Central memory CD4-positive, alpha-beta T cell (primary cell): ENCODE data around the gene SMAP2.

Experiments
- DNase-seq: peaks from one replicate; pipeline ENCODE4 v3.0.0; 2022

Gene SMAP2

DNA sequence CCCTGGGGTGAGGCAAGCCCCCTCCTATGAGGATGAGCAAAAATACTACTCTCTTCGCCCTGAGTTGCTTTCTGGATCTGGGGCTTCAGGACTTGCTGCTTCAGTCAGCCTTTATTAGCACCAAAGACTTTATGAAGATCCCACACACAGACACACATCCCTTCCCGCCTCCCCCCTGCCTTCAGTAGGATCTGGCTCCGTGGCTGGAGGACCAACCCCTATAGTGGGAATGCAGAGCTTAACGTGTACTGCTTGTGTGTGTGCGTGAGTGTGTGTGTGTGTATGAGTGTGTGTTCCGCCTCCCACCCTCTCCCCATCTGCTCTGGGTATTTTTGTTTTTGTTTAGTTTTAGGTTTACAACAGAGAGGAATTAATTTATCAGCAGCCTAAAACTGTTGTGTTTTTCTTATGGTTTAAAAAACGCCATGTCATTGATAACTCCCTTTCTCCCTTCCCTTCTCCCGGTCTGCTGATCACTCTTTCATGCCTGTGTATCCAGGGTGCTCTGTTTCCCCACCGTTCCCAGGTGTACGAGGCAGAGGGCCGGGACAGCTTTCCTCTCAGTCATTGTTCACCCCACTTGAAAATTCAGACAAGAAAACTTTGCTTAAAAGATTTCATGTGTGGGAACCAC is 49.2 kb downstream of the SMAP2 start:
- DNase-seq = no peak

DNA sequence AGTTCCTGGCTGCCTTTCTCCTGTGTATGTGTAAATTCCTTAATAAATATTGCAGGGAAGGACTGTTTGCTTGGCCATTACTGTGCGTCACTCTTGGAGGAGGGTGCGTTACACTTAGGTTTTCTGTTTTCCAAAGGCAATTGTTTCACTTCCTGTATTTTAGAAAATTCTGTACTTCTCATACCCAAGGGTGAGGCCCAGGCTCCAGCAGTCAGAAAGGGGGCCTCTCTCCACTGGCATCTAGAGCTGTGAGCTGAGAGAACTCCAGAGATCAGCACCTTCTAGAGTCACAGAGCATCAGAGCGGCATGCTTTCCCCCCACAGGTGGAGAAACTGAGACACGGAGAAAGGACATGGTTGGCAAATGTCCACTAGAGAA is 49.7 kb downstream of the SMAP2 start:
- no peak for DNase-seq

DNA sequence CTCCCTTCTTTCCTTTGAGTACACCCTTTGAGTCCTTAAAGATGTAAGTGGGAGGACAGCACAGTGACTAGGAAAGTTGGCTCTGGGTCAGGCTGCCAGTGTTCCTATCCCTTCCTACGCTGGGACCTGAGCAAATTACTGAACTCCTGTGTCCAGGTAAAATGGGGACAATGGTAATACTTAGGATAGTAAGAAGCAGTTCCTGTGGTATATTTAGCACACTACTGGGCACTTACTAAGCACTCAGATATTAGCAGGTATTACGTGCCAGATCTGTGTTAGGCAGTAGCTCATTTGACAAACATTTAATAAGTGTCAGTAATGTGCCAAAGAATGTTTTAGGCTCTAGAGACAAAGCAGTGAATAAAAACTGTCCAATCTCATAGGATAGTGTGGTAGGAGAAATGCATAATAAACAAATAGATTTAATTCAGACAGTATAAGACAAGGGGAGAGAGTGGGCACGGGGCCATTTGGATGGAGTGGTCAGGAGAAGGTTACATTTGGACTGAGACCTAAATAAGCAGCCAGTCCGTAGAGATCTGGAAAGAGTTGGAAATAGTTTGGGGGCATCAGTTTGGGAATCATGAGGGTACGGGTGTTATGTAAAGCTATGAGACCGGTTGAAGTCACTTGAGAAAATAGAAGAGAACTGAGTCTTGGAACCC is 50.6 kb downstream of the SMAP2 start:
- DNase-seq = no peak

DNA sequence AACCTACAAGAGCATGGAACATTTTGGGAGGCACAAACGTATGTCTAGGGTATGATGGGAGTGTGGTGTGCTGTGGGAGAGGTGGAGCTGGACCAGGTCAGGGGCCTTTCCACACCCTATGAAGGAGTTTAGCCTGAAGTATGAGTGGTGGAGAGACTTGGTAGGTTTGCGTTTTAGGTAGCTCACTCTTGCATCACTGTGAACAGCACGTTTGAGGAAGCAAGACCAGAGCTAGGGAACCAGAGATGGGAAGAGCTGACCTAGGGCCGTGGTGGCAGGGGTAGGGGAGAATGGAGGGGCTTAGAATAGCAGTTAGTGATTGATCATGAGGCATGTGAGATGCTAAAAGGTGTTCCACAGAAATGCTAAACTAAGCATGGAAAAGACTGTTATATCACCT is 51.7 kb downstream of the SMAP2 start:
- DNase-seq = no peak

DNA sequence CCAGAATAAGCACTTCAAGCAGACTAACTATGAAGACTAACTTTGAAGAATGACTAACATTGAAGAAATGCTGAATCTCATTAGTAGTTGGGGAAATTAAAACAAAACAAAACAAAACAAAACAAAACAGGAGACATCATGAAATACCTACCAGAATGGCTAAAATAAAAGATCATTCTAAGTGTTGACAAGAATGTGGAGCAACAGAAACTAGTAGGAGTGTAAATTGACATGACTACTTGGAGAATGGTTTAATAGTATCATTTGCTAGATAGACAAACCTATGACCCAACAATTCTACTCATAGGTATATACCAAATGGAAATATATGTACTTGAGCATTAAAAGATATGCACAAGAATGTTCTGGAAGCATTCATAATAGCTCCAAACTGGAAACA is 57.9 kb downstream of the SMAP2 start:
- no peak for DNase-seq

DNA sequence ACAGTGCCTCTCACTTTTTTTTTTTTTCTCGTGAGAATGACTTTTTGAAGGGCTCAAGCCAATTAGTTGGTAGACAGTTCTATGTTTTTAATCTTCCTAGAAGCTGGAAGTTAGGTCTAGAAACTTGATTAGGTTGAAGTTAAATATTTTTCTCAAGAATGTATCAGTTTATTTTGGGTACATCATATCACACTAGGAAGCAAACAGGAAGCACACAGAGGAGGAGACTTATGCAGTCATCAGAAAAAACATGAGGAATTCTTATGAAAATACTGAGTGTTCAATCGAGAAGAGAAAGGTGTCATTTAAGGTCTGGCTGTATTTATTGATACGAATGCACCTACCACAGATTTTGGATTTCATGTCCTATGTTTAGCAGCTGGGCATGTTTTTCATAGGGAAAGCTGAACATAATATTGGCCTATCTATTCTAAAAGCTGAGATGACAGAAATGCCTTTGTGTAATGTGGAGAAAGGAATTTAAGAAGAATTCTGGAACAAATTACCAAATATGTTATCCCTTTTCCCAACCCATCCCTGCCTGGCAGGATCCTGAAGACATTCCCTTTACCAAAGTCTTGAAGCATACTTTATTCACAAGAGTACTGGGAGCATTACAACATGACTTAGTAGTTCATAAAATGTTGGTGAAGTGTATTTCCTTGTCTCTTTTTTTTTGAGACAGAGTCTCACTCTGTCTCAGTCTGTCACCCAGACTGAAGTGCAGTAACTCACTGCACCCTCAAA is 59.3 kb downstream of the SMAP2 start:
- no peak for DNase-seq

DNA sequence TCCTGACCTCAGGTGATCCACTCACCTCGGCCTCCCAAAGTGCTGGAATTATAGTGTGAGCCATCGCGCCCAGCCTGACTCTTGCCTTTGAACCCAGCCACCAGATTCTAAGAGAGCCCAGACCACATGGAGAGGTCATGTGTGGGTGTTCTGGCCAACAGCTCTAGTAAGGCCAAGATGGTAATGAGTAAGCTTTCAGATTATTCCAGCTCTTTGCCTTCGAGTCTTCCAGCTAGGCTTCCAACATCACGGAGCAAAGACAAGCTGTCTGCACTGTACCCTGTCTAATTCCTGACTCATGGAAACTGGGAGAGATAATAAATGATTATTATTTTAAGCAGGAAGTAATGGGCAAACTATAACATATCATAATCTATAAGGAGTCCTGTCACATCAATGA is 61.9 kb downstream of the SMAP2 start:
- DNase-seq = no peak

DNA sequence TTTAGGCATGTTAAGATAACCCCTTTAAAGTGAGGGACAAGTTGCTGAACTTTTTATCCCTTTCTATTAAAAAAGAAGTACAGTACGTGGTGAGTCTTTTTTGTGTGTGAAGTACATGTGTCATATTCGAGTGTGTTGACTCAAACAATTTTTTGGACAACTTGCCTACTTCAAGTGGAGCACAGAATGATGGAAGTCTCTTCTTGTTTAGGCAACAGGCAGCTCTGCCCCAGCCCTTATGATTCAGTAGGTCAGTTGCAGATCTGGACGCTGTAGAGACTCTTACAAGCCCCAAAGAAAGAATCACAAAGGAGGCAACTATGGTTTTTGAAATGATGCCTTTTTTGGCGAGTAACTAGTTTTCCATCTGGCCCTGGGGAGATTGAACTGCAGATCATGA is 62.3 kb downstream of the SMAP2 start:
- no peak for DNase-seq

DNA sequence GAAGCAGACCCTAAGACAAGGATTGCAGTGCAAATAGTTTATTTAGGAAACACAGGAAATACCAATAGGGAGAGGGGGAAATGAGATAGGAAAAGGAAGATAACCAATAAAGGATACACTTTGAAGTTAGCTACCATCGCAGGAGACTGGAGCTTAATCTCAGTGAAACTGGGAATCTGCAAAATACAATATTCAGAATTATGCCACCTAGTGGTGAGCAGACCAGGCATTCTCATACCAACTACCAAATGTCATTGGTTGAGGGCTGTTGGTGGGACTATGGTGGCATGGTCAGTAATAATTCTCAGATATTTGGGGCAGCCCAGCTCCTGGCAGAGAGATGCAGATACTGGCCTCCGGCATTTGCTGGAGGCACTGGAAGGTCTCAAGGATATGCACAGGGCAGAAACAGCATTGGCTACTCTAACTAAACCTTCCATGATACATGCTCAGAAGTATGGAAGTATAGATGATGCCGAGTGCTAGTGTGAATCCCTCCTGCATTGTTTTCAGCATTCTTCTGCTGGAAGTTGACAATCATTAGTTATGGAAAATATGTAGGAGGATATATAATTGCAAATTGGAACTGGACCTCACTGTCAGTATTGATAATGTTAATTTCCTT is 65.0 kb downstream of the SMAP2 start:
- DNase-seq = no peak

DNA sequence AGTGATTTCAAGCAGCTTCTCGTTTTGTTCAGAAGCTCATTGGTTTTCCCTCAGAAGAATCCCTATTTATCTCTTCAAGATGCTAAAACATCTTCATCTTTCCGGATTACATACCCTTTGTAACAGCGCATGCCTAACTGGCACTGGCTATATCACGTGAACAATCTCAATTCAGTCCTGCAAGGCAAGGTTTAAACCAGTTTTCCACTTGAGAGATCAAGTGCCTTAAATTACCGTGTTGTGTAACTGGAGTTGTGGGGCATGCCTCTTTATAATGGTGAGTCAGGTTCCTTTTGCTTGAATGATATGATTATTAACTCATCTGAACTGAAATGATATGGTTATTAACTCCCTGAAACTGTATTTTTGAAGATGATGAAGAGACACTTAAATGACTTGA is 65.7 kb downstream of the SMAP2 start:
- no peak for DNase-seq

DNA sequence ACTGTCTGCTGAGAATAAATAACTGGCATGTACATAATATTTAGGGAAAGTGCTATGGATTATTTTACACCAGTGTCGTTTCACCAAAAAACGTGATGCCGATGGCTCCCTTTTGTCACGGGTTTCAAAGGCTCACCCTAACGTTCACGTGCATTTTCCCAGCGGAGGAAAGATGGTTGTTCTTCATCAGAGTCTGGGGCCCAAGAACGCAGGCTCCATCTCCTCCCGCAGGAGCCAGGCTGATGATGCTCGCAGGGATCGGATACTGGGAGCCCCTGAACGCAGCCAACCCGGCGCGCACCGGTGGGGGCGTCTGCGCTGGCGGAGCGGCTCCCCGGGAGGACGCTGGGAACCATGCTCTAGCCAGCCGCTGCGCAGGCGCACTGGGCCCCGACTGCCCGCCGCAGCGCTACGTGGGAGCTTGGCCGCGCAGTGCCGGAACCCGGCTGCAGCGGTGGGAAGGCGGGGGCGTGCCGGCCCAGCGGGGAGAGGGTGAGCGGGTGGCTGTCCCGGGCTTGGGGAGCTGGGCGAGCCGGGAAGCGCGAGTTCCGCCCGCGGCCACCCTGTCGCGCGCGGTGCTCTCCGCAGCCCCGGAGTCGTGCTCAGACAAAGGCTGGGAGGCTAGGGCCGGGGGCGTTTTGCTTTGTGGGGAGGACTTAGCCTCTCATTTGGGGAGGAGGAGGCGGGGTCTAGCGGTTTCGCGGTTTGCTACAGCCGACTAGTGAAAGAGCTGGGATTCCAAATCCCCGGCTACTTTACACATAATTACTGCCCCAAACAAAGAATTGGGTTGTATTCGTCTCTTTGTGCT is 76.4 kb downstream of the SMAP2 start, which contains the start of gene ZFP69B:
TSS of gene ZFP69B (plus strand) at position 793 of the 811 bp plus-strand sequence. CDS start 486 bp downstream, outside the sequence.
- DNase-seq = peak; percentile 80

DNA sequence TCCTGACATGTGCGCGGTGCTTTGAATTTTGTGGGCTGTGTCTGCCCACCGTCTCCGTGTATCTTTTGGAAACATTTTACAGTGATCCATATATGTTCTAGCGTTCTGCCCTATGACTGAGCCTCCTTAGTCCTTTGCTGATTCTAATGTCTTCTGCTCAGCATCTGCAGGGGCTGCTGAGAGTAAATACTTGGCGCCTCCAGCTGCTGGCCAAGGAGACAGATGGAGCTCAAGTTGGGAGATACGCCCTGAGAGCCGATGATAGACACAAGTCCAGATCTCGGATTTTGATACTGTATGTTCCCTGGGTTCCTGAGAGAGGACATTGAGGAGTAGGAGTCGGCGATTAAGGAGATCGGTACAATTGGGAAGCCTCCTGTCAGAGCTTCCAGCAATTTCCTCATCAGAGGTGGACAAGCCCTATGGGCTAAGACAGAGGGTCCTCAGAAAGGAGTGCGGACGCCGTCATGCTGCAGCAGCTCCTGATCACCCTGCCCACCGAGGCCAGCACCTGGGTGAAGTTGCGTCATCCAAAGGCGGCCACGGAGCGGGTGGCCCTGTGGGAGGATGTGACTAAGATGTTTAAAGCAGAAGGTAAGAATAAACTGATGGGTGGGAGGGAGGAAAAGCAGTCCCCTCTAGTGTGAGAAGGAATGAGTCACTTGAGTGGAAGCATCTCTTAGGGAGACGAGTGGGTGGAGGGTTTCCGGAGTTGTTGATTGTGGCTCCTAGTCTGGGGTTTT is 77.1 kb downstream of the SMAP2 start:
- peak; percentile 60 for DNase-seq

DNA sequence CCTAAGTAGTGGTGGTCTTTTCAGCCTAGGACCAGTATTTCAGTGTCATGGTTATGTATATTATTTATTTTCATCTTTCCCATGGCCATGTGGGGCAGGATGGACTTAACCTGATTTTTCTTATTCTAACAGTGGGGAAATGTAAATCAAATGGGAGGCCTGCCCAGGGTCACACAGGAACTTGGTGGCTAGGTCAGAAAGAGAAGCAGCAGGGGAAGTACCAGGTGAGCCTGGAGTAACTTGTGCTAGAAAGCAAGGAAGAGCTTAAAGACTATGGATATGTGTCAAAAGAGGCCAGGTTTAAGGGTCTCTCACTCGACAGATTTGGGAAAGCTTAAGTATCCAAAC is 77.7 kb downstream of the SMAP2 start:
- DNase-seq = no peak

DNA sequence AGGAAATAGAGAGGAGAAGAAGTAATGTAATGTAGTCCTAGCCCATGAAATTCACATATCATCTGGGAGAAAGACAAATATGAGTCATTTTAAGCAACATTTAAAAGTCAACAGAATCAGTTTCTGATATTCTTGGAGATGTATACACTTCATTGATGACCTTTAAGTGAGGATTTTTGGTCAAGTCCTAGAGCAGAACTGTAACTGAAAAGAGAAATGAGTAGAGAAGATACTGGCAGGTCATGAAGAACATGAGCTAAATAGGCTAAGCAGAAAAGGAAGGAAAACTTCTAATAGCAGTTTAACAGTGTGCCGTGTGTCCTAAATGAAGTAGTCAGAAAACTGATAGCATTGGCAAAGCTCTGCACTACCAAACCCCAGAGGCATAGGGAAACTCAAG is 81.3 kb downstream of the SMAP2 start:
- no peak for DNase-seq

DNA sequence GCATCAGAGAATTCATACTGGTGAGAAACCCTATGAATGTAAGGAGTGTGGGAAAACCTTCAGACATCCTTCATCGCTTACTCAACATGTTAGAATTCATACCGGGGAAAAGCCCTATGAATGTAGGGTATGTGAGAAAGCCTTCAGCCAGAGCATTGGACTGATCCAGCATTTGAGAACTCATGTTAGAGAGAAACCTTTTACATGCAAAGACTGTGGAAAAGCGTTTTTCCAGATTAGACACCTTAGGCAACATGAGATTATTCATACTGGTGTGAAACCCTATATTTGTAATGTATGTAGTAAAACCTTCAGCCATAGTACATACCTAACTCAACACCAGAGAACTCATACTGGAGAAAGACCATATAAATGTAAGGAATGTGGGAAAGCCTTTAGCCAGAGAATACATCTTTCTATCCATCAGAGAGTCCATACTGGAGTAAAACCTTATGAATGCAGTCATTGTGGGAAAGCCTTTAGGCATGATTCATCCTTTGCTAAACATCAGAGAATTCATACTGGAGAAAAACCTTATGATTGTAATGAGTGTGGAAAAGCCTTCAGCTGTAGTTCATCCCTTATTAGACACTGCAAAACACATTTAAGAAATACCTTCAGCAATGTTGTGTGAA is 89.5 kb downstream of the SMAP2 start:
- DNase-seq = no peak

DNA sequence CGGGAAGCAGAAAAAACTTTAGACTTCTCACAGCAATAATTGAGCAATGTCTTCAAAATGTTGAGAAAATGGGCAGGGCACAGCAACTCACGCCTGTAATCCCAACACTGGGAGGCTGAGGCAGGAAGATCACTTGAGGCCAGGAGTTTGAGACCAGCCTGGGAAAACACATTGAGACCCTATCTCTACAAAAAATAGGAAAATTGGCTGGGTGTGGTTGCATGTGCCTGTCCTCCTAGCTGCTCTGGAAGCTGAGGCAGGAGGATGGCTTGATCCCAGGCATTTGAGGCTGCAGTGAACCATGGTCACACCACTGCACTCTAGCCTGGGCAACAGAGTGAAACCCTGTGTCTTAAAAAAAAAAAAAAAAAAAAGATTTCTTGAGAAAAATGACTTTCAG is 95.8 kb downstream of the SMAP2 start:
- no peak for DNase-seq
